Measurements from ENCODE around the gene UCMA.
"Not testable (repeated sequence)": the region's sequence is repeated elsewhere in the genome, so short reads cannot be mapped to it uniquely, and the experiment has no call there.

UCMA gene

GRCh38 chr10:13247784-13248183 is 13.6 kb upstream of the UCMA start:
- no peak for DNase-seq (ENCODE audit: low read depth)
- H3K4me3 ChIP-seq (ENCODE audit: low read depth, low read length) = no peak overlapping the region
- TF ChIP-seq CTCF (conservative IDR thresholded peaks at IDR 0.05; ENCODE audit: low read depth, low read length) = no peak

- H3K4me3 ChIP-seq (ENCODE audit: low read depth, low read length) = no peak overlapping the region
- DNase-seq (ENCODE audit: low read depth) = no peak
- TF ChIP-seq CTCF (conservative IDR thresholded peaks at IDR 0.05; ENCODE audit: low read depth, low read length) = no peak
These were observed 13.1 kb upstream of the UCMA start for GRCh38 chr10:13247246-13247645.

- not testable (repeated sequence) for DNase-seq (ENCODE audit: low read depth); H3K4me3 ChIP-seq (ENCODE audit: low read depth, low read length)
These were observed 8.1 kb upstream of the UCMA start for GRCh38 chr10:13242260-13242659.

GRCh38 chr10:13241613-13242012 is 7.4 kb upstream of the UCMA start:
- no peak for DNase-seq (ENCODE audit: low read depth)
- no peak overlapping the region for H3K4me3 ChIP-seq (ENCODE audit: low read depth, low read length)
- no peak for TF ChIP-seq CTCF (conservative IDR thresholded peaks at IDR 0.05; ENCODE audit: low read depth, low read length)

- DNase-seq (ENCODE audit: low read depth) = no peak
- no peak for TF ChIP-seq CTCF (conservative IDR thresholded peaks at IDR 0.05; ENCODE audit: low read depth, low read length)
- no peak overlapping the region for H3K4me3 ChIP-seq (ENCODE audit: low read depth, low read length)
These were observed 5.7 kb upstream of the UCMA start for GRCh38 chr10:13239923-13240322.

GRCh38 chr10:13238271-13239077 is 4.3 kb upstream of the UCMA start:
- TF ChIP-seq CTCF (conservative IDR thresholded peaks at IDR 0.05; ENCODE audit: low read depth, low read length) = no peak
- no peak overlapping the region for H3K4me3 ChIP-seq (ENCODE audit: low read depth, low read length)
- DNase-seq (ENCODE audit: low read depth) = no peak

GRCh38 chr10:13236638-13237037 is 2.5 kb upstream of the UCMA start:
- no peak for DNase-seq (ENCODE audit: low read depth)
- no peak overlapping the region for H3K4me3 ChIP-seq (ENCODE audit: low read depth, low read length)
- no peak for TF ChIP-seq CTCF (conservative IDR thresholded peaks at IDR 0.05; ENCODE audit: low read depth, low read length)

- not testable (repeated sequence) for DNase-seq (ENCODE audit: low read depth)
These were observed 562 bp upstream of the UCMA start for GRCh38 chr10:13234736-13235135.

More at GRCh38 chr10:13234736-13235135, 562 bp upstream of the UCMA start:
- not testable (repeated sequence) for H3K4me3 ChIP-seq (ENCODE audit: low read depth, low read length)

Data from choroid plexus epithelial cell (primary cell).